K562 (cell line): ENCODE results near the gene CCDC195.

ENCODE experiments used
- CSDE1 ChIP-seq, 2 experiments: fragments of 450-650 bp; IDR thresholded peaks; 2 replicates each; pipeline ENCODE4 v1.6.1; 2016; ENCODE audit warnings: mild to moderate bottlenecking in 1 of 2
- ZFP91 ChIP-seq: sonication (generic); formaldehyde crosslinking; IDR thresholded peaks from 2 replicates; pipeline ENCODE4 v1.8.0; 2022; ENCODE audit warnings: mild to moderate bottlenecking, missing genetic modification reagents

- TF ChIP-seq CSDE1 (IDR thresholded peaks at IDR 0.05): no peak
- TF ChIP-seq ZFP91: no peak
Observed at GRCh38 chr2:224670203-224670602, 46.0 kb downstream of the CCDC195 start.
